HL-60 (cell line): ENCODE measurements around the gene DTNA.
"Not testable (repeated sequence)": the region's sequence is repeated elsewhere in the genome, so short reads cannot be mapped to it uniquely, and the experiment has no call there.

ENCODE experiments used
- POLR2AphosphoS5 ChIP-seq: IDR thresholded peaks from 2 replicates; pipeline ENCODE4 v1.6.1; 2012; ENCODE audit warnings: low read depth
- SPI1 ChIP-seq: IDR thresholded peaks from 2 replicates; pipeline ENCODE4 v1.6.1; 2012; ENCODE audit warnings: low read depth, mild to moderate bottlenecking, borderline replicate concordance
- TF ChIP-seq, protein P1 (sequence below): IDR thresholded peaks from one replicate; pipeline ENCODE4 v1.5.1; 2011; ENCODE audit warnings: low read length, control low read depth, inconsistent platforms; ENCODE audit not compliant: insufficient read depth

GRCh38 chr18:34725737-34726136 is 15.6 kb downstream of the DTNA start:
- TF ChIP-seq, protein P1, sequence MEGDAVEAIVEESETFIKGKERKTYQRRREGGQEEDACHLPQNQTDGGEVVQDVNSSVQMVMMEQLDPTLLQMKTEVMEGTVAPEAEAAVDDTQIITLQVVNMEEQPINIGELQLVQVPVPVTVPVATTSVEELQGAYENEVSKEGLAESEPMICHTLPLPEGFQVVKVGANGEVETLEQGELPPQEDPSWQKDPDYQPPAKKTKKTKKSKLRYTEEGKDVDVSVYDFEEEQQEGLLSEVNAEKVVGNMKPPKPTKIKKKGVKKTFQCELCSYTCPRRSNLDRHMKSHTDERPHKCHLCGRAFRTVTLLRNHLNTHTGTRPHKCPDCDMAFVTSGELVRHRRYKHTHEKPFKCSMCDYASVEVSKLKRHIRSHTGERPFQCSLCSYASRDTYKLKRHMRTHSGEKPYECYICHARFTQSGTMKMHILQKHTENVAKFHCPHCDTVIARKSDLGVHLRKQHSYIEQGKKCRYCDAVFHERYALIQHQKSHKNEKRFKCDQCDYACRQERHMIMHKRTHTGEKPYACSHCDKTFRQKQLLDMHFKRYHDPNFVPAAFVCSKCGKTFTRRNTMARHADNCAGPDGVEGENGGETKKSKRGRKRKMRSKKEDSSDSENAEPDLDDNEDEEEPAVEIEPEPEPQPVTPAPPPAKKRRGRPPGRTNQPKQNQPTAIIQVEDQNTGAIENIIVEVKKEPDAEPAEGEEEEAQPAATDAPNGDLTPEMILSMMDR, result not testable (repeated sequence)
- TF ChIP-seq SPI1, POLR2AphosphoS5: not testable (repeated sequence)
